Keratinocyte (primary cell): ENCODE results near the gene MAP7. TPM values are rescaled to one million over a fixed set of nuclear protein-coding genes. Genes with fewer than 3 reads are reported as not detected.

ENCODE experiments used
- DNase-seq: peaks from one replicate; pipeline ENCODE4 v3.0.0-alpha.2; 2011; ENCODE audit warnings: low read depth, missing footprints, low spot score
- FAIRE-seq: peaks from 2 replicates; lab custom pipeline; 2011; peaks lifted over from hg19 to GRCh38; lab: Jason Lieb, UNC
- H2AFZ ChIP-seq: 2 replicates; pipeline ENCODE4 v1.6.0; 2012; ENCODE audit warnings: low read length, control low read depth, inconsistent platforms; ENCODE audit not compliant: control insufficient read depth
- H3K27ac ChIP-seq: 2 replicates; pipeline ENCODE4 v1.5.1; 2011; ENCODE audit warnings: low read length; ENCODE audit not compliant: control insufficient read depth, insufficient read depth
- H3K27me3 ChIP-seq: 3 replicates; pipeline ENCODE4 v1.6.0; 2011; ENCODE audit warnings: low read length; ENCODE audit not compliant: control insufficient read depth, insufficient read depth; ENCODE audit errors: extremely low read depth
- H3K36me3 ChIP-seq, 2 experiments: 2 replicates in 1 of 2; 3 replicates in 1 of 2; pipeline ENCODE4 v1.5.1; 2011; ENCODE audit warnings: low read length in 2 of 2, mild to moderate bottlenecking in 1 of 2; ENCODE audit not compliant: control insufficient read depth in 2 of 2, insufficient read depth in 2 of 2; ENCODE audit errors: extremely low read depth in 1 of 2
- H3K4me1 ChIP-seq: 3 replicates; pipeline ENCODE4 v1.5.1; 2011; ENCODE audit warnings: low read length; ENCODE audit not compliant: control insufficient read depth, insufficient read depth; ENCODE audit errors: extremely low read depth
- H3K4me2 ChIP-seq: 3 replicates; pipeline ENCODE4 v1.6.0; 2011; ENCODE audit warnings: low read depth, low read length; ENCODE audit not compliant: control insufficient read depth, insufficient read depth; ENCODE audit errors: extremely low read depth
- H3K4me3 ChIP-seq, 3 experiments: fragments of 200-600 bp in 1 of 3; sonication (generic) in 1 of 3; 2 replicates in 2 of 3; 3 replicates in 1 of 3; pipeline ENCODE4 v1.5.1; 2011 to 2016; ENCODE audit warnings: low read length in 3 of 3, mild to moderate bottlenecking in 3 of 3, control low read depth in 2 of 3, inconsistent platforms in 1 of 3, low read depth in 1 of 3, mixed read lengths in 1 of 3, mixed run types in 1 of 3, moderate library complexity in 1 of 3; ENCODE audit not compliant: control insufficient read depth in 2 of 3, insufficient read depth in 2 of 3; ENCODE audit errors: extremely low read depth in 1 of 3
- H3K79me2 ChIP-seq: 2 replicates; pipeline ENCODE4 v1.6.0; 2012; ENCODE audit warnings: low read length; ENCODE audit not compliant: control insufficient read depth, insufficient read depth
- H3K9ac ChIP-seq: 3 replicates; pipeline ENCODE4 v1.6.0; 2011; ENCODE audit warnings: low read length; ENCODE audit not compliant: control insufficient read depth, insufficient read depth; ENCODE audit errors: extremely low read depth
- H3K9me1 ChIP-seq: 3 replicates; pipeline ENCODE4 v1.6.0; 2011; ENCODE audit warnings: low read length; ENCODE audit not compliant: control insufficient read depth, insufficient read depth; ENCODE audit errors: extremely low read depth
- H3K9me3 ChIP-seq: 2 replicates; pipeline ENCODE4 v1.5.1; 2012; ENCODE audit warnings: low read depth, low read length; ENCODE audit not compliant: control insufficient read depth
- H4K20me1 ChIP-seq: 3 replicates; pipeline ENCODE4 v1.6.0; 2011; ENCODE audit warnings: low read length; ENCODE audit not compliant: control insufficient read depth, insufficient read depth; ENCODE audit errors: extremely low read depth
- EZH2 ChIP-seq: IDR thresholded peaks from one replicate; pipeline ENCODE4 v1.6.1; 2012; ENCODE audit warnings: inconsistent platforms, mild to moderate bottlenecking, low read length, moderate library complexity
- dilution Hi-C: fragments of 300-500 bp; cut with MboI; formaldehyde crosslinking; loops from one replicate; pipeline ENCODE4 v1.7.0; 2020; ENCODE audit warnings: low sequenced_read_pairs; ENCODE audit not compliant: extremely low pct_ligation_motif_present
- polyA plus RNA-seq, 5 experiments: library from polyadenylated mRNA; depleted of rRNA in 3 of 5; stranded (reverse) in 3 of 5; stranded (forward) in 1 of 5; unstranded in 1 of 5; fragments of >200 nt; gene quantifications; 1 replicate in 1 of 5; 2 replicates in 3 of 5; 3 replicates in 1 of 5; pipeline versions ENCODE4 v1.2.1 to v1.2.3, GENCODE V29; 2011 to 2012; ENCODE audit warnings: missing spikeins in 2 of 5, low read depth in 1 of 5, low replicate concordance in 1 of 5
- TF ChIP-seq, protein P1 (sequence below), 3 experiments: IDR thresholded peaks in 1 of 3; conservative IDR thresholded peaks in 1 of 3; optimal IDR thresholded peaks in 1 of 3; 2 replicates in 2 of 3; 3 replicates in 1 of 3; pipeline versions ENCODE3 to v1.5.1; 2011; ENCODE audit warnings: low read length in 3 of 3, mild to moderate bottlenecking in 3 of 3, moderate library complexity in 2 of 3, control low read depth in 1 of 3, inconsistent platforms in 1 of 3; ENCODE audit not compliant: insufficient read depth in 2 of 3; ENCODE audit errors: extremely low read depth in 1 of 3

MAP7 gene
- polyA plus RNA-seq, 1 donor (not counting 4 experiments of a cell fraction or from before 2014, with no cell fraction given), result 11.8 TPM

DNA sequence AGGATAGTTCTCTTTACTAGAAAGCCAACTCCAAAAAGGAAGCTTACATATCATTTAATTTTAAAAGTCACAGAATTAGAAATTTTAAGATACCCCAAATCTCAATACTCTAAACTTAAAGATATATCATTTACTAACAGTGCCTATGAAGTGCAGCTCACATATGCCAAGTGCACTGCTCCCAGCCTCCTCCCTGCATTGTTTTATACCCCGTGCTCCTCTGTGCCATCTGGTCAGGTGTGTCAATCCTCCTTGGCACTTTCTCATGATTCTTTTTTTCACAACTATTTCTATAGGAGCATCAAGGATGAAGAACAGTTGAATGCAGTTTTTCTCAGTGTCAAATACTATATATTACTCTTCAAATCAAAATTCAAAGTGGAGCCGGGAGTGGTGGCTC lies 8.8 kb downstream of the MAP7 start:
- dilution Hi-C loops, result no loop called here
- Histone ChIP-seq H3K9ac (no peak overlapping the region), H3K4me2 (no peak overlapping the region), H3K79me2 (peaks cover 59% of the 10 kb centered on the region), H2AFZ (no peak overlapping the region), H3K4me3 (no peak overlapping the region), H4K20me1 (no peaks in the 10 kb centered on the region), H3K4me1 (no peaks in the 10 kb centered on the region), H3K9me1 (no peaks in the 10 kb centered on the region), H3K36me3 (no peaks in the 10 kb centered on the region), H3K27me3 (no peaks in the 10 kb centered on the region), H3K27ac (no peak overlapping the region), H3K9me3 (no peaks in the 10 kb centered on the region)
- no peak for DNase-seq
- no peak for TF ChIP-seq EZH2
- TF ChIP-seq, protein P1, sequence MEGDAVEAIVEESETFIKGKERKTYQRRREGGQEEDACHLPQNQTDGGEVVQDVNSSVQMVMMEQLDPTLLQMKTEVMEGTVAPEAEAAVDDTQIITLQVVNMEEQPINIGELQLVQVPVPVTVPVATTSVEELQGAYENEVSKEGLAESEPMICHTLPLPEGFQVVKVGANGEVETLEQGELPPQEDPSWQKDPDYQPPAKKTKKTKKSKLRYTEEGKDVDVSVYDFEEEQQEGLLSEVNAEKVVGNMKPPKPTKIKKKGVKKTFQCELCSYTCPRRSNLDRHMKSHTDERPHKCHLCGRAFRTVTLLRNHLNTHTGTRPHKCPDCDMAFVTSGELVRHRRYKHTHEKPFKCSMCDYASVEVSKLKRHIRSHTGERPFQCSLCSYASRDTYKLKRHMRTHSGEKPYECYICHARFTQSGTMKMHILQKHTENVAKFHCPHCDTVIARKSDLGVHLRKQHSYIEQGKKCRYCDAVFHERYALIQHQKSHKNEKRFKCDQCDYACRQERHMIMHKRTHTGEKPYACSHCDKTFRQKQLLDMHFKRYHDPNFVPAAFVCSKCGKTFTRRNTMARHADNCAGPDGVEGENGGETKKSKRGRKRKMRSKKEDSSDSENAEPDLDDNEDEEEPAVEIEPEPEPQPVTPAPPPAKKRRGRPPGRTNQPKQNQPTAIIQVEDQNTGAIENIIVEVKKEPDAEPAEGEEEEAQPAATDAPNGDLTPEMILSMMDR (optimal IDR thresholded peaks at IDR 0.05 in 1 of 3, IDR thresholded peaks at IDR 0.05 in 1 of 3, conservative IDR thresholded peaks at IDR 0.05 in 1 of 3; ENCODE audit: extremely low read depth in 1 of 3, insufficient read depth in 2 of 3, low read length in 3 of 3), result no peak
- FAIRE-seq, result no peak

DNA sequence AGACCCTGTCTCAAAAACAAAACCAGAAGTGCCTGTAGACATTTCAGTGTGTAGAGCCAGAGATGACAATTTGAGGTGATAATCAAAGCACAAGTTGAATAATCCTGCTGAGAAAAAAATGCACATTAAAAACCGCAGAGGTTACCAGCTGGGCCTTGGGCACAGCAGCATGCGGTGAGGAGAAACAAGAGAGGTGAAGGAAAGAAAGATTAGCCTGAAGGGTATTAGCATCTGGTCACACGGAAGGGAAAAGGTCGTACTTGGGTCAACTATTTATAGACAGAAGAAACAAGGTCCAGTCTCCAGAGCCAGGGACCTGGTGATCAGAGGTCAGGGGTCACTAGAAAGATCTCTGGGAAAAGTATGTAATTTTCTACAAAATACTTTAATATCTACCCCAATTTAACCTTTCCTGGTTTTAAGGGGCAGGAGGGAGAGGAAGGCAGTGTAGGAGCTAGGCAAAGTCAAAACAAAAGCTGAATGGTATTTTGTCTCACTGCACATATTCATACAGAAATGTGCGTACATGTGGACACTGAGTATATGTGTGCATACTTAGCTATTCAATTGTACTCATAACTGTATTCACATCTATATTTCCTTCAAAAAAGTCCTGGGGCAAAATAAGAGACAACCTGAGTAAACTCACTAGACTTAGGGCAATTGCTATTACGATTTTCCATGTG lies 10.1 kb downstream of the MAP7 start:
- no peak for TF ChIP-seq EZH2
- TF ChIP-seq, protein P1 (optimal IDR thresholded peaks at IDR 0.05 in 1 of 3, IDR thresholded peaks at IDR 0.05 in 1 of 3, conservative IDR thresholded peaks at IDR 0.05 in 1 of 3; ENCODE audit: extremely low read depth in 1 of 3, insufficient read depth in 2 of 3, low read length in 3 of 3), result no peak
- Histone ChIP-seq H3K9me1 (no peaks in the 10 kb centered on the region), H3K4me2 (no peak overlapping the region), H3K36me3 (no peaks in the 10 kb centered on the region), H3K9me3 (no peaks in the 10 kb centered on the region), H3K4me3 (no peak overlapping the region), H3K79me2 (peaks cover 56% of the 10 kb centered on the region), H3K4me1 (no peaks in the 10 kb centered on the region), H3K27me3 (no peaks in the 10 kb centered on the region), H3K27ac (no peak overlapping the region), H2AFZ (no peak overlapping the region), H3K9ac (no peak overlapping the region), H4K20me1 (no peaks in the 10 kb centered on the region)
- dilution Hi-C loops, result no loop called here
- FAIRE-seq, result no peak
- no peak for DNase-seq
